Prostate gland (tissue), 2 donors: Measurements from ENCODE around the gene TNS1.

Experiments
- CTCF ChIP-seq, 4 experiments: fragments of 200-600 bp in 2 of 4; fragments of 450-650 bp in 2 of 4; sonication (generic) in 2 of 4; IDR thresholded peaks; 1 replicate in 3 of 4; 2 replicates in 1 of 4; pipeline ENCODE4 v1.5.1; 2016 to 2019; ENCODE audit warnings: antibody characterized with exemption in 4 of 4, mild to moderate bottlenecking in 2 of 4, moderate library complexity in 2 of 4
- POLR2A ChIP-seq: fragments of 450-650 bp; IDR thresholded peaks from one replicate; pipeline ENCODE4 v1.6.1; 2016; ENCODE audit warnings: antibody characterized with exemption, mild to moderate bottlenecking
- POLR2AphosphoS5 ChIP-seq: sonication (generic); formaldehyde crosslinking; IDR thresholded peaks from one replicate; pipeline ENCODE4 v1.6.1; 2017; ENCODE audit warnings: antibody characterized with exemption

GRCh38 chr2:217751192-217751591 lies 251.6 kb downstream of the TNS1 start:
- no peak for TF ChIP-seq CTCF (IDR thresholded peaks at IDR 0.05)
- TF ChIP-seq POLR2A, result no peak
- no peak for TF ChIP-seq POLR2AphosphoS5
